HG03571 (cell line): ENCODE results near the gene LCE6A.

Experiments used
- ATAC-seq: cut with Tn5 transposase; IDR thresholded peaks from one replicate; pipeline ENCODE4 v1.9.1; 2021; ENCODE audit not compliant: unreplicated experiment

LCE6A gene, protein sequence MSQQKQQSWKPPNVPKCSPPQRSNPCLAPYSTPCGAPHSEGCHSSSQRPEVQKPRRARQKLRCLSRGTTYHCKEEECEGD

DNA sequence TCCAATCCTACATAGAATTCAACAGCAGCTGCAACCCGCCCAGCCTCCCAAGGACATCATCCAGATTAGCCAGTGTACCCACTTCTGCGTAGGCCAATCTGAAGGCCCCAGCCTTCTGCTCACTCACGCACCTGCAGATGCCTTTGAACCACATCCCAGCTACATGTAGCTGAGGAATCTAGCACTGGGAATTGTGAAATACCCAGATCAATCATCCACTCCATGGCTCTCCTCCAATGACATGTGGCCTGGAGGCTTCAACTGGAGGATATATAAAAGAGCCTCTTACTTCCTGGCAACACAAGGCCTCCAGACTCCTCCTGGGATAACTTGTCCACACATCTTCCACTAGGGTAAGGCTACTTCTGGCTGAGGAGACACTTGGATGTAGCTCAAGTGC, at the start of gene LCE6A:
Gene LCE6A, plus strand, starts transcription at position 301 of the 400 bp plus-strand sequence. CDS start 665 bp downstream, outside the sequence.
- ATAC-seq, result no peak

DNA sequence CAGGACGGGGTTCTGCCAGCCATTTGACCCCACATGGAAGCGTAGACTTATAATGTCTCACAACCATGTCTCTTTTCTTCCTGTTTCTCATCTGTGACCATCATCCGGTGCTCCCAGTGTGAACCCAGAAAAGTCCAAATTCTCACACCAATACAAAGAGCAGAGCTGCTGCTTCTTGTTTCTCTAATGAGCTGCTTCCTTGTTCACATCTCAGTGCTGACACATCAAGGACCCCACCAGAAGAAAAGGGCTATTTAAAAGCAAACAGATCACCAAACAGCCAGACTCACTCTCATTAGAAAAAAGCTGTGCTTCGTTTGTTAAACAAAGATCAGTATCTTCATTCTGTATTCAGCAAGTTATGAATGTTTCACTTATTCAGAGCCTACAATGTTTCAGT, 47.0 kb upstream of the LCE6A start:
- ATAC-seq, result no peak

DNA sequence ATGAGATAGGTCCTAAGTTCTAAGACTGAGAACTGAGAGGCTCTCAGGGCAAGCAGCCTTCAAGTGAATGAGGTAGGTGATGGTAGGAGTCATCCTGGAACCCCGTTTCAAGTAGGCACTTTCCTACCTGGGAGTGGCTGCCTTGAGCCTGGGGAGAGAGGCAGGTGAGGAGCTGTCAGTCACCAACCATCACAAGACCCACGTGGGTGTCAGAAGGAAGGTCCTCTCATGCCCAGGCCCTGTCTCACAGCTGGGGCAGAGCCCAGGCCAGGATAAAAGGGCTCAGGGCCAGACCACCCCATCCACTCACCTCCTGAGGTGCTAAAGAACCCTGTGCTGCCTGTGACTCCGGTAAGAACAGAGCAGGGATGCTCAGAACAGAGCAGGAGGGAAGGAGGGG, 46.2 kb upstream of the LCE6A start, which contains the start of gene LCE1D:
Gene LCE1D, plus strand, starts transcription at position 301 of the 400 bp plus-strand sequence. CDS start 1,074 bp downstream, outside the sequence.
- no peak for ATAC-seq

DNA sequence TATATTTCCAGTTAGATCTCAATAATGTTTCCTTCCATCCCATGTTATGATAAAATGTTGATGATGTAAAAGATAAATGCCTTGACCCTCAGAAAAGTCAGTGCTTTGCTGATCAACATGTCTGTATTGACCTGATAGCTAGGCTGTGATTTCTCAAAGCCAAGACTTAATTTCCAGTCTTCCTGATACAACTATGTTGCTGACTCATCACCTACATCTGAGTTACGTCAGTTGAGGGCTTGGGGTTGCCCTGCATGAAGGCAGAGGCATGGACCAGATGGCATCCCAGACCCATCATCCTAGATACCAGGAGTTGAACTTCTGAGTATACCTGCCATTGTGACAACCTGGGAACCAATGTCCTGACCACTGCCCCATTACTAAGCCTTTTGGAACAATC, 41.3 kb upstream of the LCE6A start:
- ATAC-seq, result no peak

DNA sequence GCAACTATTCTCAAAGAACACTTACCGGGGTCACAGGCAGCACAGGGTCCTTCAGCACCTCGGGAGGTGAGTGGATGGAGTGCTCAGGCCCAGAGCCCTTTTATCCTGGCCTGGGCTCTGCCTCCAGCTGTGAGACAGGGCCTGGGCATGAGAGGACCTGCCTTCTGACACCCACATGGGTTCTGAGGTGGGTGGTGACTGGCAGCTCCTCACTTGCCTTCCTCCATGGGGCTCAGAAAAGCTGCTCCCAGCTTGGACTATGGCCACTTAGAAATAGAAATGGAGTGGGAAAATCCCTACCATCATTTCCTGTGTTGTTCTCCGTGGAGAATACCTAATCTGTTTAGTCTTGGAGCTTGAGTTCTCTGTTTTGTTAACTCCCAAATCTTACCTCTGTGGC, 36.1 kb upstream of the LCE6A start, which contains the start of gene LCE1C:
Gene LCE1C, minus strand, starts transcription at position 76 of the 400 bp plus-strand sequence. CDS start 1,173 bp downstream, outside the sequence.
- no peak for ATAC-seq

DNA sequence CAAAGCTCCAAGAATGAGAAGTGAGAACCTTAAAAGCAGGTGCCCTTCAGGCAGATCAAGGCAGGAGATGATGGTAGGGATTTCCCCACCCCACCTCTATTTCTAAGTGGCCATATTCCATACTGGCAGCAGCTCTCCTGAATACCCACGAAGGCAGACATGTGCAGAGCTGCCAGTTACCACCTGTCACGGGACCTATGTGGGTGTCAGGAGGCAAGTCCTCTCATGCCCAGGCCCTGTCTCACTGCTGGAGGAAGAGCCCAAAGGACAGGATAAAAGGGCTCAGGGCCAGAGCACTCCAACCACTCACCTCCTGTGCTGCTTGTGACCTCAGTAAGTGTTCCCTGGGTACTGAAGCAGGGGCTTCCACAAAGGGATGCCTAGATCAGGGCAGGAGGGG, 31.6 kb upstream of the LCE6A start:
- ATAC-seq, result no peak

DNA sequence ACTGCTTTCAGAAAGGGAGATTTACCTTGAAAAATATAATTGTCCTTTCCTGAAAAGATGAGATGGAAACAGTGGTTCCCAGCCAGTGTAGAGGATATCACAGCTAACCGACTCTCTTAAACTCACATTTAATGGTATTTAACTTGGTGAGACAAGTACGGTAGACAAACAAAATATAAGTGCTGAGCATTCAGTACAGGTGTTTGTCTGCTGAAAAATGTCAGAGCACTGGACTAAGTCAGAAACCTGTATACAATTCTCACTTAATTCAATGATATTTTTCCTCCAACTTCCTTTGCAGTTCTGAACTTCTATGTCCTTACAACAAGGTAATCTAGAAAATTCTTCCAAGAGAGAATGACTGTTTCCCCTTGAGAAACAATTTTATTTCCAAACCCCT, 31.0 kb upstream of the LCE6A start, which contains the start of gene LCE1B:
Gene LCE1B, plus strand, starts transcription at position 301 of the 400 bp plus-strand sequence. CDS start 476 bp downstream, outside the sequence.
- no peak for ATAC-seq

DNA sequence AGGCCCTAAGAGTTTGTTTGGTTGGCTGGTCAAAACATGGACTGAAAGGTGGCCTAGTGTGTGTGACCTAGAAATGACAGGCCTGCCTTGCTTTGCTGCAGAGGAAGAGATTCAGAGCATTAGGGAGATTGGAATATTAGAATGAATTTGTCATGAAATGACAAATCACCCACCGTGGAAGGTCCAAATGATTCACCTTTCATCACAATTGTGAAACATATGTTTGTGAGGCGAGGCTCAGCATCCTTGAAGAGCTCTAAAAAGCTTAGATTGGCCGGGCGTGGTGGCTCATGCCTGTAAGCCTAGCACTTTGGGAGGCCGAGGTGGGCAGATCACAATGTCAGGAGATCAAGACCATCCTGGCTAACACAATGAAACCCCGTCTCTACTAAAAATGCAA, 25.3 kb upstream of the LCE6A start:
- no peak for ATAC-seq

DNA sequence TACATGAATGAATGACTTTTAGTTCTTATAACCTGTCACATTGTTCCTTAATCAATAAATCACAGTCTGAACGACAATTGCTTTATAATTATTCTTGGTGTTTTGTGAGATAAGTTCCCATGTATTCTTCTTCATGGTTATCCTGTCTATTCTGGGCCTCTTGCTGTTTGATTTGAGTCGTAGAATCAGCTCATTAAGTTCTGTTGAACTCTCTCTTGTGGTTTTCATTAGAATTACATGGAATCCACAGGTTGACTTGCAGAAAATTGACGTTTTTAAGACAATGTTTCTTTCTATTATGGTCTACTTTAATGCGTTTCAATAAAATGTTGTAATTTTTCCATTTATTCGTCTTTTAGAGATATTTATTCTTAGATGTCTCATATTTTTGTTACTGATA, 19.4 kb upstream of the LCE6A start:
- ATAC-seq, result no peak

DNA sequence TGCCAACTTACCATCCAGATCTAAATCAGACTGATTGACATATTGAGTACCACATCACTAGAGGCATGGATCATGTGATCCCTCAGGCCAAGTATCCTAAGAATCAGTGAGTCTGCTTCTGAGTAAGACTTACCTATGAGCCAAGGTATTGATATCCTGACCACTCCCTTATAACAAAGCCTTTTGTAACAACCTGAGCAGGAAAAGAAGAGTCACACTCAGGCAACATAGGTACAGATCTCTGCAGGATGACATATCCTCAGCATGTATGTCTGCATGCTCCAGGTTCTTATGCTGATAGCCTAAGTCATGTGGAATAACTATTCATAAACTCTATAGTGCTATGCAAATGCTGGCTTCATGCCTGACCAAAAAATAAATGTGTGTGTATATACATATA, 17.7 kb upstream of the LCE6A start:
- ATAC-seq, result no peak

DNA sequence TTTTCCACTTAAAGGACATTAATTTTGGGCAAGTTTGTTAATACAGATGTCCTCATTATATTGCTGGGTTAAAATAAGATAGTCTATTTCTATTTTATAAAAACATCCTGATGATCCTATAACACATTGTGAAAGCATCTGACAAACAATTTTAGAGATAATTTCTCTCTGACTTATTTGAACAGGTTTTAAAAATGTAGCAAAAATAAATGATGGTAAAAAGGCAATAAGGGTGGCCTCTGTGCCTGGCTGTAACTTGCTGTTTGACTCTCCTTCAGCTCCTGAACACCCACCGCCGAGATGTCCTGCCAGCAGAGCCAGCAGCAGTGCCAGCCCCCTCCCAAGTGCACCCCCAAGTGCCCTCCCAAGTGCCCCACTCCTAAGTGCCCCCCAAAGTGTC, 15.5 kb upstream of the LCE6A start, which contains the start of gene LCE1A:
Gene LCE1A, plus strand, starts transcription at position 301 of the 400 bp plus-strand sequence. Its CDS starts 0 bp downstream, at position 301.
- ATAC-seq, result no peak

DNA sequence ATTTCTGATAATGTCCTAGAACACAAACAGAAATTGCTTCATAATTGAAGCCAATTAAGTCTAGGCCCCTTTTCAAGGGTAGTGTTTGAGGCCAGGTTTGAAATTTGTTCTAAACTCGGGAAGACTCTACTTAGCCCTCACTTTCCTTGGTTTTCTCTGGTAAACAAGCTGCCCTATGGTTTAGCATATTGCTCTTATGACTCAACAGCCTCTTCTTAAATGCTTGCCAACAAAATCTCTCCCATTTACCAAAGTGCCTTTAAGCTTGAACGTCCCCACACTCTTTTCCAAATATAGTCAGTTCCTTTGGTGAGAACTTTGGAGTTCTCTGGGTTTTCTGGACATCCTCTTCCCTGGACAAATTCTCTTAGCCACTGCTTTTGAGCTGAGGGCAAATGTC, 5.8 kb upstream of the LCE6A start:
- ATAC-seq, result no peak

DNA sequence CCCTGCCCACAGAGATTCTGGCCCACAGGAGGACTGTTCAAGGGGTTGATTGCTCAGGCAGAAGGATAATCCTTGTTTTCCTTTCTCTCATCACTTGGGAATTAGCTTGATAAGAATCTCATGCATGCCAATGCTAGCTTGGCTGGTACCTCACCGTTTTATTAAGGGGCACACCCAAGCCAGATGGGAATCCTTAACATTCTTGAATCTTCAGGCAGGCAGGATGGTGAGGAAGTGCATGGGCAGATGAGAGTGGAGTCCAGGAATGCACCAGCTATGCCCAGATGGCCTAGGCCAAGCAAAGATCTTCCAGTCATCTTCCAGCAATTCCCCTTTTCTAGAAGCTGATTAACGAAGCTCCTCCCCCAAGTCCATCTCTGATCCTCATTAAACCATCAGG, 13.0 kb downstream of the LCE6A start:
- no peak for ATAC-seq

DNA sequence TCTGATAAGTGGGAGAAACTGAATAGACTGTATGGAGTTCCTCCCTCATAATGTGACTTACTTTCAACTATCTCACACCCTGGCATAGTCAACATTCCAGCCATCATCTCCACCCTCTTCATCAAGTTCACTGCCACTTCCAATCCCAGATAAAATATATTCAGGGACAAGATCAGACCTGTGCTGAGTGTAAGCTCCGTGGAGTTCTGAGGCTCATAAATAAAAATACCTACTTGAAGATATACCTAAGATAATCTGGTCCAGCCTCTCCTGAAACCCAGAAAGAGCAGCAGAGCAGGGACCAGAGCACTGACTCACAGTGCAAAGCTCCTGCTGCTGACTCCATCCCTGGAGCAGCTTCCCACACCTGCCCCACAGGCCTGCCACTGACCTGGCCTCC, 15.4 kb downstream of the LCE6A start:
- ATAC-seq, result no peak

DNA sequence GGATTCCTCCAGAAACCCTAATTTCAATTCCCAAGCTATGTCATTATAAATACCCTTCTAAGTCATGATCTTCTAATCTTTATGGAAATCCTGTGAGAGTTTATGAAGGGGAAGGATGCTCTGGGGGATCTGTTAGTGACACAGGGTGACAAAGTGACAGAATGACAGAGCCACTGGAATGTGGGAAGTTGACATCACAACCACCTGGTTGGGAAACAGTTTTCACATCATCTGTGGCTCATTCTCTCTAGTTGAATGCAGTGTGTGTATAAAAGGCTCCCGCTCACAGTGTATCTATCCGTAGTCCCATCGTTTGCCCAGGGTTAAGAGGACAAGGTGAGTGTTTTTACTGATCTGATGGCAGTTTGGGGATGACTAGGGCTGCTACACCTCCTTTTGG, 17.0 kb downstream of the LCE6A start, which contains the start of gene LCE7A:
Gene LCE7A, plus strand, starts transcription at position 301 of the 400 bp plus-strand sequence. CDS start 702 bp downstream, outside the sequence.
- ATAC-seq, result no peak

DNA sequence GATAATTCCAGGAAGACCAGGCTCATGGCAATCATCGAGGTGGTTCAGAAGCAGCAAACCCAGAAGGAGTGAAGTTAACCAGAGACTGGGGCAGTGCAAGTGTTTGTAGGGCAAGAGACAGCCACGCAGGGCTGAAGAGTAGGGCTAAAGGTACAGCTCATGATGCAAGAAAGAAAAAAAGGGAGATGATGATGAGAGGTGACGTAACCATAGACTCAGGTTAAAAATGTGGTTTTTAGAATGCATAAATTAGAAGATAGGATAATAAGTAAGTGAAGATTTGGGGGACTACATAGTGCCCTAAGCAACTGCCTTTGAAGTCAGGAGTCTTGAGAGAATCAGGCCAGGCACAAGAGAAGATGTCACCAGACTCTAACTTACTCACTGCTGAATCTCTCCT, 17.5 kb downstream of the LCE6A start:
- no peak for ATAC-seq

DNA sequence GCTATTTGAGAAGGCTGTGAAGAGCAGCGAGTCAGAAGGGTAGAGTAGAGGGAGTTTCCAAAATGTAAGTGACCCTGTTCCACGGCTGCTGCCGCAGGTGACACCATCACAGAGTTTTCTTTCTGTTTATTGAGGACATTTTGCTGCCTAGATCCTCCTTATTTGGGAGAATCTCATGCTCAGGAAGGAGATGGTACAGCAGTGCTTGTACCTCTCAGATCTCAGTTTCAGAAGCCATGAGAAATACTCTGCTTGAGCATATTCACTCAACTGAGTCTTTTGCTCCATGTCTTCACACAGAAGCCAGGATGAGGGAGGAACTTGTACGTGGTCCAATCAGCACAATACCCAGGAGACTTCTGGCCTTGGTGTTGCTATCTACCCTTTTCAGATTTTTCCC, 18.7 kb downstream of the LCE6A start:
- no peak for ATAC-seq

DNA sequence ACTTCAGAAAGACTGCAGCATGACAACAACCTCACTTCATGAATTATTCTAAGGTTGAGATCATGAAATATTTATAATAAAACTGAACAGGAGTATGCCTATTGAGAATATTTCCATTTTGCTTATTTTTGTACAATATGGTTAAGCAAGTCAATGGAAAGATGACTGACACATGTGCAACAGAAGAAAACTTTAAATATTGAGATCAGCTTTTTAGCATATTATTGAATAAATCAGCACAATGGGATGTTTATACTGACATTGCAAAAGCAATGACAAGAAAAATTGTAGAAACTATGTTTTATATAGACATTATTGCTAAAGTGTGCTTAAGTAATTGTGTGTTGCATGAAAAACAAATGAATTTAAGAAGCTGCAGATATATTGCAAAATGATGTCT, 21.8 kb downstream of the LCE6A start:
- no peak for ATAC-seq

DNA sequence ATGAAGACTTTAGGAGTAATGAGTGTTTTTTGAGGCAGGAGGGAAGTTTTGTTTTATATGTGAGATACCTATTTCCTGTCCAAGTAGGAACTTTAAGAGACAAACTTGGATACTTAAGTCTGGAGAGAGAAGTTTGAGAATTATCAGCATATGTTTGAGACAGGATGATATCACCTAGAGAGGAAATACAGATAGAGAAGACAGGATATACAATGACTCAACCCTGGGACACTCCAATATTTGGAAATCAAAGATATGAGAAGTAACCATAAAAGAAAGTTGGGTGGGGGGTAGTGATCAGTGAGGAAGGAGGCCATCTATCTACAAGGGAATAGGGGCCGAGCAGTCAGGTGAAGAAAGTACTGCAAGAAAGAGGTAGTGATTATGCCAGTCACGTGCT, 23.7 kb downstream of the LCE6A start:
- no peak for ATAC-seq

DNA sequence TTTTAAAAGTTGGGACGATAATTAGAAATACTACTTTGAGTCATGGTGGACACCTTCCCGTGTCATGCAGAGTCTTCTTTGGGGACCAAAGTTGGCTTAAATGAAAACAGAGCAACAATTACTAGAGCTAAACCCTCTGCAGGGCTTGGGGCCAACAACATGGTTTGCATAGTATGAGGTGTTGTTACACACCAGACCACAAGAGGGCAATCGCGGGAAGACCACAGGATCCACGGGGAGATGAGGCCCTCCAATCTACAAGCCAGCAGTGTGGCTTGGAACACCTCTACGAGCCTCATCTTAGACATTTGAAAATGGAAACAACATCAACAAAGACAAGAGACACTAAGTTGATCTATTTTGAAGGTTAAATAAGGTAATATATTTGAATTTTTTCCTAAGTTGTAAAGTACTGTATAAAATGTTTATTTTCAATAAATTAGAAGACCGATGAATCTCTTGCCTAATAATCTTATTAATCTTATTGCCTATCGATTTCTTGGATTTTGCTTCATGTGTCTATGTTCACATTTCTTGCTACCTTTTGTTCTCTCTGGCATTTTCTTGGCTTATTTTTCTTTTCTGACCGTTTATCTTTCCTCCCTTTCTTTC, 27.3 kb downstream of the LCE6A start:
- no peak for ATAC-seq

DNA sequence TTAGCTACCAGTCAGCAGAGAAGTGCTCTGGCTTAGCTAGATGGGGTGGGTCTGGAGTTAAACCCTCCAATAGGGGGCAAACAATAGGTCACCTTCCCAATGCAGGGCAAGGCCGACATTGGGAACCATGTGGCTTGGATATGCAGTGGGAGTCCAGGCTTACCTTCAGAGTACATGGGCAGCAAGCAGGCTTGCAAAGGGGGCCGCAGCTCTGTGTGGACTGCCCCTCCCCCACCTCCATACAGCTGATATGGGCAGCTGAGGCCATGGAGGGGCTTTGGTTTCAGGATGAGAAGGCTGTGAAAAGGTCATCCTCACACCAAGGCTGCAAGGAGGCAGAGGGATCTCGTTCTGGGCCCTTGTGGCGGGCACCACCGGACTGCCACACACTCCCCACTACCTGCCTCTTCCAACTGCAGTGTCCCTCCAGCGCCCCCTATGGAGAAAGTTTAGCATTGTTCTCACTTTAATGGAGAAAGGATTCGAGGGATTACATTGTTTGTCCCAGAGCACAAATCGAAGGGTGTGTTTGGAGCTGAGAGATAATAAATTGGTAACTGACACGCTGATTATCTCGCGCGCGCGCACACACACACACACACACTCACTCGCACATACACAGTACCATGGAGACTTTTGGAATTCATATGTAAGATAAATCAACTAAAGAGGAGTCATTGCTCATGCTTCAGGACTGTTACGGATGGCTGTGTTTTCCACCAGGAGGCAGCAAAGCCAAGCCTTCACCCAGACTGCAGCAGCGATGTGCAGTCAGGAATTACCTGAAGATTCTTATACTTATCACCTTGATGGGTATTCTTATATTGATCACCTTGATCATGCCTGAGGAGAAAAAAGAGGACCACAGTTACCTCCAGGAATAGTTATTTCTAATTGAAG, 28.4 kb downstream of the LCE6A start:
- no peak for ATAC-seq

DNA sequence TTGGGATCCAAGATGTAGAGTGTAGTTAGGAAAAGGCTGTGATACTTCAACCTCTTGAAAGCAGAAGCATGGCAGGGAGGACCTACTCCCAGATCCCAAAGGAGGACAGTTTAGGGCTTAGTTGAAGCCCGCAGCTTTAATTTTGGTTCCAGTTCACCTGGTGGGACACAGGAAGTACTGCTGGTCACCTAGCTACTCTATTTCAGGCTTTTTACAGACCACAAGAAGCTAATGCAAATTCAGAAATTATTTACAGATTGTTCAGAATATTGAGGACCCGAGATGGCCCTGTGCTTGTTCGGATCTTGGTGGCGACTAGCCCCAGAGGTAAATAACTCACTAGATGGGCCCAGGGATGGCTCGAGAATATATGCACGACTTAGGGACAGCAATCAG, 29.1 kb downstream of the LCE6A start:
- no peak for ATAC-seq
